GM18861 (cell line): ENCODE results near the gene NPRL2.

Experiments
- ATAC-seq: cut with Tn5 transposase; IDR thresholded peaks from one replicate; pipeline ENCODE4 v1.9.1; 2021; ENCODE audit not compliant: unreplicated experiment

The NPRL2 gene

GRCh38 chr3:50351323-50351697 is 735 bp upstream of the NPRL2 start:
- no peak for ATAC-seq

GRCh38 chr3:50350213-50350526 is 405 bp downstream of the NPRL2 start:
- no peak for ATAC-seq

GRCh38 chr3:50347187-50347813 is 3.3 kb downstream of the NPRL2 start:
- ATAC-seq = no peak

GRCh38 chr3:50345586-50346234 is 4.9 kb downstream of the NPRL2 start, which contains the start of gene ZMYND10:
ZMYND10 (minus strand) TSS chr3:50345732; CDS start chr3:50345579, 153 bp downstream.
- ATAC-seq = no peak

GRCh38 chr3:50345008-50345407 is 5.6 kb downstream of the NPRL2 start:
- no peak for ATAC-seq

- no peak for ATAC-seq
Observed at GRCh38 chr3:50342813-50343633, 7.6 kb downstream of the NPRL2 start.

- no peak for ATAC-seq
Observed at GRCh38 chr3:50341996-50342650, 8.5 kb downstream of the NPRL2 start.

- ATAC-seq = no peak
Observed at GRCh38 chr3:50341537-50341936, 9.0 kb downstream of the NPRL2 start.

- no peak for ATAC-seq
Observed at GRCh38 chr3:50340448-50341329, 9.9 kb downstream of the NPRL2 start, which contains the start of gene RASSF1. RASSF1 (minus strand) TSS chr3:50340836; CDS start chr3:50340805, 31 bp downstream.

GRCh38 chr3:50340147-50340447 is 10.5 kb downstream of the NPRL2 start:
- no peak for ATAC-seq

- no peak for ATAC-seq
Observed at GRCh38 chr3:50339485-50340146, 11.0 kb downstream of the NPRL2 start.

- no peak for ATAC-seq
Observed at GRCh38 chr3:50338965-50339364, 11.6 kb downstream of the NPRL2 start.

- peak; percentile 76 for ATAC-seq
Observed at GRCh38 chr3:50337175-50337861, 13.3 kb downstream of the NPRL2 start.

GRCh38 chr3:50336452-50337174 is 14.0 kb downstream of the NPRL2 start:
- peak; percentile 17 for ATAC-seq

- ATAC-seq = no peak
Observed at GRCh38 chr3:50334339-50335075, 16.1 kb downstream of the NPRL2 start.

- no peak for ATAC-seq
Observed at GRCh38 chr3:50333744-50334328, 16.7 kb downstream of the NPRL2 start.

GRCh38 chr3:50331364-50331907 is 19.1 kb downstream of the NPRL2 start:
- ATAC-seq = no peak

- ATAC-seq = no peak
Observed at GRCh38 chr3:50330330-50330729, 20.2 kb downstream of the NPRL2 start.
